ENCODE data around the gene COL4A2. TPM values are rescaled to one million over a fixed set of nuclear protein-coding genes. Genes with fewer than 3 reads are reported as not detected.
"Not testable (repeated sequence)": the region's sequence is repeated elsewhere in the genome, so short reads cannot be mapped to it uniquely, and the experiment has no call there.

COL4A2 gene
- total RNA-seq, 1 donor from 2014 or later, result 1,465 TPM

- DNase-seq (ENCODE audit: low read depth), result no peak
Observed at GRCh38 chr13:110474713-110475112, 167.6 kb downstream of the COL4A2 start.

- DNase-seq (ENCODE audit: low read depth), result no peak
Observed at GRCh38 chr13:110475117-110475516, 168.0 kb downstream of the COL4A2 start.

DNA sequence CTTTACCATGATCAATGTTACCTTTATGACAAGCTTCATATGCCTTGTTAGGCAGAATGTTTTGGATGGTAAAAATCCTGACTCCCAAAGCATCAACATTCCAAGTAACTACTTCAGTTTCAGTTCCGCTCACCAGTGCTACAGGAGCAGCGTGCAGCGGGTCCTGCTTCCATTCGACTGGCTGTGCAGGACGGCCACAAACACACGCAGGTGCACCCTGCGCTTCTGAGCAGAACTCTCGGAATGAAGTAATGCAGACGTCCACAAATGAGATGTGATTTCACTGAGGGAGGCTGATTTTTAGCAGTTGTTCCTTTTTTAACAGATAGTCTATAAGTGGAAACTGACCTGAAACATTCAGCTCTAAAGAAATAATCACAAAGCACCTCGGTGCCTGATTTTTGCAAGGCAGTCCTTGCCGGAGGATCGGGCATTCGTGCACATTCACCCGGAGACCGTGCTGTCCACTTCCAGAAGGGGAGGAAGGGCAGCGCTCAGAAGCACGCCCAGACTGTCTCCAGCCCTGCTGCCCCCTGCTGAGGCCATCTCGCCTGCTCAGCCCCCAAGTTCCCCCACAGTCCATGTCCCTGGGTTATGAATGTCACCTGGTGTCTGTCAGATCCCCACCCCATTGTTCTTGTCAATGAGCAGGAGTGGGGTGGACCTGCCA, 168.6 kb downstream of the COL4A2 start:
- DNase-seq (ENCODE audit: low read depth), result no peak

DNA sequence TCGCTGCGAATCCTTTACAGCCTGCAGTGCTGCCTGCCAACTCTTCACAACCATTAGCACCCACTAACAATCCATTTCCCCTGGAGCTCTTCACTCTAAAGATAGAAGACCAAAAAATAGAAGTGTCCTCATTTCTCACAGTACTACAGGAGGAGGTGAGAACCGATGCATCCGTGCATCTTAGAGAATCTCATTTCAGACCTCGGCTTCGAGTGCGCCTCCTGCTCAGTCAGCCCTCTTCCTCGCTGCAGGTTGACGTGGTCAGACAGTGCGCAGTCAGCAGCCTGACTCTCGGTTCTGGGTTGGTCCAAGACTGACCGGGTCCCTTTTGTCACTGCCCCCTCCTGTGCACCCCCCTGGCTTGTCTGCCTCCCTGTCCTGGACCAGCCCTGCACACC, 169.1 kb downstream of the COL4A2 start:
- no peak for DNase-seq (ENCODE audit: low read depth)

DNA sequence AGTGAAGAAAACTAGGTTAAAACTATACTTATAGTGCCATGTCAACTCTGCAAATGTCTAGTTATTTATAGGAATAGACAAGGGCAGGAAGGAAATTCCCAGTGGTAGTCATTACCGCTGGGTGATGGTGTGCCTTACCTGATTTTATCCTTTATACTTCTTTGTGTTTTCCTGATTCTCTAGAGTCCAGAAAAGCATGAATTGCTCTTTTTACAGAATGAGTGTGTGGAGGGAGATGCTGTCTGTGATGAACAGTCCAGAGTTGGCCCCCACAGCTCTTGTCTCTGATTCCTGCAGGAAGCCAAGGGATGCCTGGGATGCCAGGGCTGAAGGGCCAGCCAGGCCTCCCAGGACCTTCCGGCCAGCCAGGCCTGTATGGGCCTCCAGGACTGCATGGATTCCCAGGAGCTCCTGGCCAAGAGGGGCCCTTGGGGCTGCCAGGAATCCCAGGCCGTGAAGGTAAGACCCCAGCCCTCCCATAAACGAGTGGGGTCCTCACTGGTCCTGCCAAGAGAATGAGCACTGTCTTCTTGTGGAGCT, 170.7 kb downstream of the COL4A2 start:
- DNase-seq (ENCODE audit: low read depth), result no peak

DNA sequence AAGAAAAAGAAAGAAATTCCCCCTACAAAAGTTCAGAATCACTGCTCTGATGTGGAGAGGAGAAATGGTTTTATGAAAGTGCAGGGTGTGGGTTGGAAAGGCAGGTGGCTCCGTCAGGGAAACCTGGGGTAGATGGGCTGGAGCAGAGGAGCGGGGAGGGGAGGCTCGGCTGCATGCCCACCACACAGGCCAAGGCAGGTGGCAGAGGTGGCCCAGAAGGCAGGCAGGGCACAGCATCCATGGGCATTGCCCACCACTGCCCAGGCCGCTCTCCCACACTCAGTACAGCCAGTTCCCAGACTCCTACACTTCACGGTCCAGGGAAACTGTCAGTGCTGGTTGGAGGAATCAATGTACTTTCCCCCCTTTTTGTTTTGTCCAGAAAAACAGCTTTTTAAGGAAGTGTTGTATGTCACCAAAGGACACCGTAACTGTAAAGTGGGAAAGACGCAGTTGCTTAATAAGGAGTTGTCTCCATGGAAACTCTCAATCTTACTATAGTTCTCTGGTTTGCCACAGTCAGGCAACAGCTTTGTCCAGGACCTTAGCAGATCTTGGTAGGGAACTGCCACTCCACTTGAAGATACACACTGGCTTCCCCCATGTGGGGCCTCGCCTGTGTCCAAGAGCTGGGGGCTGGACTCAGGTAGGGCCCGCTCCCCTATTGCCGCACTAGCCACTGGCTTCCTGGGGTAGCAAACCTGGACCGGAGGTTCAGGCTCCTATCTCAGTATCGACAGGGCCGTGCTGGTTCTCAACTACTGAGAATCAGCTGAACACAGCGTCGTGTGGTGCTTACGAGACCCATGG, 171.5 kb downstream of the COL4A2 start:
- DNase-seq (ENCODE audit: low read depth), result no peak

DNA sequence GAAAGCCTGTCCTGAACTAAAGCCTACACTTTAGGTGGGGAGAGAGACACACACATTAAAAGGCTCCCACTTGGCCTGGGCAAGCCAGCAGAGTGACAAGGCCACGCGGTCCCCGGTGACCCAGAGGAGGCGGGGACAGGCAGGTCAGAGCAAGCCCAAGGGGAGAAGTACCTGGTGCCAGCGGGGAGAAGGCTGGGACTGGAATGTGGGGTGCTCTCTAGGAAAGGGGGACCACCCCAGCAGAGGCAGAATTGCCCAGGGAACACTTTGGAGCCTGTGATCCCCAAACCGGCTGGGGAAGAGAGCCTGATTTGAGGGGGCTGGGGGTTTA, 172.1 kb downstream of the COL4A2 start:
- DNase-seq (ENCODE audit: low read depth), result no peak

DNA sequence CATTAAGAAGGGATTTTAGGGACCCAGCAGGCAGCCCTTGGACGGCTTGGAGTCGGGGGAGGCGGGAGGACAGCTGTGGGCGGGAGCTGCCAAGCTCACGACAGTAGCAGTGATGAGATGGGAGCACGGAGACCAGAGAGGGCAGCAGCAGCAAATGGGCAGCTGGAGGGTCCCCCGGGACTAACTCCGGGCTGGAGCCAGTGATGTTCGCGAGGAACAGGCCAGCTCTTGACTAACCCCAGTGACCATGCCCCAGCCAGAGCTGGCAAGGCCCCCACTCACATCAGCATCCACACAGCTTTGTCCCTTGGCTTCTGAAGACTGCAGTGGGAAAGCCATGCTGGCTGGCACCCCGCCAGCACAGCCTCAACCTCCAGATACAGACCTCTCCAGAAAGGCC, 172.6 kb downstream of the COL4A2 start:
- no peak for DNase-seq (ENCODE audit: low read depth)

- DNase-seq (ENCODE audit: low read depth), result no peak
Observed at GRCh38 chr13:110480161-110480560, 173.1 kb downstream of the COL4A2 start.

- DNase-seq (ENCODE audit: low read depth), result no peak
Observed at GRCh38 chr13:110483386-110483968, 176.4 kb downstream of the COL4A2 start.

DNA sequence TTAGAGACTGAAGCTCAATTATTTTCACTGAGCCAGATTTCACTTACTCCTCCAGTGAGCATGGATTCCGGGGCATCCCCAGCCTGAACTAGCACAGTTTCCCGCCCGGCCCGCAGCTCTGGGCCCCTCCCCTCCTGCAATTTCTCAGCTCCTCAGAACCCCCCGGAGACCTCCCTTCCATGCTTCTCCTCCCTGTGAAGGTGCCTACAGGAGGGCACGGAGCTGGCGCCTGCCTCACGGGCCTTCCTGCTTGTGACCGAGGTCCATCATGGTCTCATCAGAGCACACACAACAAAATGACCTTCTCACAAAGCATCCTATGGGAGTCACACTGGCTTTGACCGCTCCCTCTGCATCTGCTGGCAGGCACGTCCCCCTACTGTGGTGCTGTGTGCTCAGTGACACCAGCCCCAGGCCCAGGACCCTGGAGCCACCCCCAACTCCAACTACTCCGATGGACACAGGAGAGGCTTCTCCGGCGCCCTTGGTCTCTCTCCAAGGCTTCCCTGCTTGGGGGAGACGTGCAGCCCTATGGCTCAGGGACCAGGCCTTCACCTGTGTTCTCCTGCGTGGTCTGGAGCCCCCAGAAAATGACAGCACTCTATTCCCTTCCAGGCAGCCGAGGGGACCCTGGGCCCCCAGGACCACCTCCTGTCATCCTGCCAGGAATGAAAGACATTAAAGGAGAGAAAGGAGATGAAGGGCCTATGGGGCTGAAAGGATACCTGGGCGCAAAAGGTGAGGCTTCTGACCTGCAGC, 177.4 kb downstream of the COL4A2 start:
- no peak for DNase-seq (ENCODE audit: low read depth)

GRCh38 chr13:110485604-110486003, 178.5 kb downstream of the COL4A2 start:
- peak; percentile 26 for DNase-seq (ENCODE audit: low read depth)

DNA sequence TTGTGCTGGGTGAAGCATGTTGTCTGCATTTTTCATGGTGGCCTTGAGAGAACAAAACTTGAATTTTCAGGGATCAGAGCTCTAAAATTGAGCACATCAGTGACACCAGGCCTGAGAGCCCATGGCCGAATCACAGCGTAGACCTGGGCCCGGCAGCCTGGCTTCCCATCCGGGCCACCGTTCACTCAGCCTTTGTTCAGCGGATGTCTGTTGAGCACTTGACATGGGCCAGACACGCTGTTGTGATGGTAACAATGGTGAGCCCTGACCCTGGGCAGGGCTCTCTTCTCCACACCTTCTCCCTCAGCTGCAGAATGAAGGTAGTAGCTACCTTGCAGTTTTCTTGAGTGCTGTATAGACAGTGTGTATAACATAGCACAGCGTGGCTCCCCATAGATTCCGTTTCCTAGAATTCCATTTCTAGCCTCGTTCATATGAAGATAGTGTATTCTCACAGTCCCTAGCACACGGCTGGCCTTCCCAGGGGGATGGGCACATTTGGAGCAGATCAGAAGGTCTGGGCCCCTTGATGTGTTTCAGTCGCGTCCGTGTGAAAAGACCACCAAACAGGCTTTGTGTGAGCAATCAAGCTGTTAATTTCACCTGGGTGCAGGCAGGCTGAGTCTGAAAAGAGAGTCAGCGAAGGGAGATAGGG, 179.1 kb downstream of the COL4A2 start:
- no peak for DNase-seq (ENCODE audit: low read depth)

DNA sequence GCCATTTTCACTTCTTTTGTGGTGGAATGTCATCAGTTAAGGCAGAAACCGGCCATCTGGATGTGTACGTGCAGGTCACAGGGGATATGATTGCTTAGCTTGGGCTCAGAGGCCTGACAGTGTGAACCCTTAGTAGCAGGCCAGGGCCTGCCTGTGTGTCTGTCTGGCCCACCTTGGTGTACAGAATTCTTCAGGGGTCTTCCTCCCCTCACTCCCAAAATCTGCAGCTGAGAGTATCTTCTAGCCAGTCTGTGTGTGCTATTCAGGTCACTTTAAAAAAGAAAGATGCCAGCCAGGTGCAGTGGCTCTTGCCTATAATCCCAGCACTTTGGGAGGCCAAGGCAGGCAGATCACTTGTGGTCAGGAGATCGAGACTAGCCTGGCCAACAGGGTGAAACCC, 179.8 kb downstream of the COL4A2 start:
- not testable (repeated sequence) for DNase-seq (ENCODE audit: low read depth)

GRCh38 chr13:110490009-110490770, 183.1 kb downstream of the COL4A2 start:
- DNase-seq (ENCODE audit: low read depth), result no peak

DNA sequence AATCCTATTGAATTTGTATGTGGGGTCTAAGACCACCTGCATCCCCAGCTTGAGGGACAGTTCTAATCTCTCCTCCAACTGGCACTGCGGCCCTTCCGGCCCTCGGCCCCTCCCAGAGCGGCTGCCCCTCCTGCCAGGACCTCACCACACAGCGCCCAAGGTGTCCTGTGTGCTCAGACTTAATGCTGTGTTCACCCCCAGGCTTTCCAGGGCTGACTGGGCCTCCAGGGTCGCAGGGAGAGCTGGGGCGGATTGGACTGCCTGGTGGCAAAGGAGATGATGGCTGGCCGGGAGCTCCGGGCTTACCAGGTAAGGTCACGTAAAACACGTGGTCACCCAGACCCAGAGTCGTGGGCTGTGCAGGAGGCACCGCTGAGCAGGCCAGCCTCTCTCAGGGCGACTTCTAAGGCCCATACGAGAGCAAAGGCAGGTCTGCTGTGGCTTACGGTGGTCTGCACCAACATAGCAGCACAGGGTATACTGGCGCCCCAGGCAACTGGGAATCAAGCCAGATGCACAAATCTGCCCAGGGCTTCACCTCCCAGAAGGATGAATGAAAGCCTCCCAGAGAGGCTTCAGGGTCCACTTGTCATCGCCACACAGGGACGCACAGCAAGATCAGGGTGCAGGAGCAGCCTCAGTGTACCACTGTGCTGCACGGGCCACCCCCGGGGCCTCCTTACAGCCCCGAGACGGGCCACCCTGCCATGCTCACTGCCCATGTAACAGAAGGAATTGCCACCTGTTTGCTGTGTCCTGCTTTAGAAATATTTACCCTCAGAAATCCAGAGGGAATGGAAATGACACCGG, 185.0 kb downstream of the COL4A2 start:
- DNase-seq (ENCODE audit: low read depth), result no peak

DNA sequence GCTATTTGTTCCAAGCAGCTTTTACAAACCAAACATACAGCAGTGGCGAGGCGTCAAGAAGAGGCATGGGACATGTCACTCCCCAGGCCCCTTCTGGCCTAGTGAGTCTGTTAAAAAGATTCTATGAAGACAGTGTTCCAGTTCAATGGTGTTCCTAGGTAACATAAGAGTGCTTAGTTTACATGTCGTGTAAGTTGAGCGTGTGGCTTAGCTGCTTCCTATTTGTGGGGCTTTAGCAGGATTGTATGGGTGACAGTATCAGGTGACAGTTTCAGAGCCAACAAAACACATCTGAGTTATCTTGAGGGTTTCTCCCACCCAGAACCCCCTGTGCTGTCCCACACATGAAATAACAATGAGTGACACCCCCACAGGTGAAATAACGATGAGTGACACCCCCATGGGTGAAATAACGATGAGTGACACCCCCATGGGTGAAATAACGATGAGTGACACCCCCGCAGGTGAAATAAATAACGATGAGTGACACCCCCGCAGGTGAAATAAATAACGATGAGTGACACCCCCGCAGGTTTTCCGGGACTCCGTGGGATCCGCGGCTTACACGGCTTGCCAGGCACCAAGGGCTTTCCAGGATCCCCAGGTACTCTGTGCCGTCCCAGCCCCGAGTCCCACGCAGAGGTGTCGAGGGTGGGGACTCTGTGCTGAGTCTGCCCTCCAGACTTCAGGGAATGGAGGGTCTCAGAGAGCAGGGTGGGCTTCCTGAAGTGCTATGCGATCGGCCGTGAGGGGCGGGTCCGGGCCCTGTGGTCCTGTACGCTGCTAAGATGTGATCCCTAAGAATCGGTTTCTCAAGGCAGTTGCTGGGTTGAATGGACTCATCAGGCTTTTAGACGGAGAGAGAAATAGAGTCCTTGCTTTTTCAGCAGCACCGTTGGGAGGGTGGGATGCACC, 185.9 kb downstream of the COL4A2 start:
- DNase-seq (ENCODE audit: low read depth), result no peak

GRCh38 chr13:110493613-110494012, 186.5 kb downstream of the COL4A2 start:
- DNase-seq (ENCODE audit: low read depth), result no peak

DNA sequence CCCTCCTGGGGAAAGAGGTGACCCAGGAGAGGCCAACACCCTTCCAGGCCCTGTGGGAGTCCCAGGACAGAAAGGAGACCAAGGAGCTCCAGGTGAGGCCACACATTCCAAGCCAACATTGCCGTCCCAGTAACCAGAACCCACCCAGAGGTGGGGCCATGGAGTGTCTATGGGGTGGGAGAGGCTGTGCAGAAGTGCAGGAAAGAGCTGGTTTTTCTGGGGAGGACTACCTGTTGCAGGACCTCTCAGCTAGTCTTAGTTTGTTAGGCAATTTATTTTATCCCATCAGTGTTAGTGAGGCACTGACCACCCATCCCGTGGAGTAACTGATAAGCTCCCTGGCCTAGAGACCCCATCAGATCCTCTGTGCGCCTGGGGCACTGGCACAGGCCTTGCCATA, 188.3 kb downstream of the COL4A2 start:
- DNase-seq (ENCODE audit: low read depth), result no peak

Data from renal cortical epithelial cell (primary cell).